Measurements from ENCODE around the gene C1QTNF8.

Gene C1QTNF8

GRCh38 chr16:1100084-1100800 is 4.2 kb upstream of the C1QTNF8 start:
- TF ChIP-seq TAF1 (IDR thresholded peaks at IDR 0.05; ENCODE audit: borderline replicate concordance, insufficient read depth, low read length) (no peak), POLR2AphosphoS5 (IDR thresholded peaks at IDR 0.05; ENCODE audit: low read depth, low read length) (no peak), SIN3A (IDR thresholded peaks at IDR 0.05; ENCODE audit: borderline replicate concordance, insufficient read depth, low read length) (no peak), FOXP2 (optimal IDR thresholded peaks at IDR 0.05; ENCODE audit: borderline replicate concordance, extremely low read depth, extremely low read length, insufficient read depth) (no peak)
- TF ChIP-seq, protein P1, sequence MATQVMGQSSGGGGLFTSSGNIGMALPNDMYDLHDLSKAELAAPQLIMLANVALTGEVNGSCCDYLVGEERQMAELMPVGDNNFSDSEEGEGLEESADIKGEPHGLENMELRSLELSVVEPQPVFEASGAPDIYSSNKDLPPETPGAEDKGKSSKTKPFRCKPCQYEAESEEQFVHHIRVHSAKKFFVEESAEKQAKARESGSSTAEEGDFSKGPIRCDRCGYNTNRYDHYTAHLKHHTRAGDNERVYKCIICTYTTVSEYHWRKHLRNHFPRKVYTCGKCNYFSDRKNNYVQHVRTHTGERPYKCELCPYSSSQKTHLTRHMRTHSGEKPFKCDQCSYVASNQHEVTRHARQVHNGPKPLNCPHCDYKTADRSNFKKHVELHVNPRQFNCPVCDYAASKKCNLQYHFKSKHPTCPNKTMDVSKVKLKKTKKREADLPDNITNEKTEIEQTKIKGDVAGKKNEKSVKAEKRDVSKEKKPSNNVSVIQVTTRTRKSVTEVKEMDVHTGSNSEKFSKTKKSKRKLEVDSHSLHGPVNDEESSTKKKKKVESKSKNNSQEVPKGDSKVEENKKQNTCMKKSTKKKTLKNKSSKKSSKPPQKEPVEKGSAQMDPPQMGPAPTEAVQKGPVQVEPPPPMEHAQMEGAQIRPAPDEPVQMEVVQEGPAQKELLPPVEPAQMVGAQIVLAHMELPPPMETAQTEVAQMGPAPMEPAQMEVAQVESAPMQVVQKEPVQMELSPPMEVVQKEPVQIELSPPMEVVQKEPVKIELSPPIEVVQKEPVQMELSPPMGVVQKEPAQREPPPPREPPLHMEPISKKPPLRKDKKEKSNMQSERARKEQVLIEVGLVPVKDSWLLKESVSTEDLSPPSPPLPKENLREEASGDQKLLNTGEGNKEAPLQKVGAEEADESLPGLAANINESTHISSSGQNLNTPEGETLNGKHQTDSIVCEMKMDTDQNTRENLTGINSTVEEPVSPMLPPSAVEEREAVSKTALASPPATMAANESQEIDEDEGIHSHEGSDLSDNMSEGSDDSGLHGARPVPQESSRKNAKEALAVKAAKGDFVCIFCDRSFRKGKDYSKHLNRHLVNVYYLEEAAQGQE (IDR thresholded peaks at IDR 0.05; ENCODE audit: insufficient read depth in 1 of 2, low read depth in 2 of 2, low read length in 2 of 2), result no peak

- TF ChIP-seq SIN3A (IDR thresholded peaks at IDR 0.05; ENCODE audit: borderline replicate concordance, insufficient read depth, low read length), result no peak
- no peak for TF ChIP-seq FOXP2 (optimal IDR thresholded peaks at IDR 0.05; ENCODE audit: borderline replicate concordance, extremely low read depth, extremely low read length, insufficient read depth)
- TF ChIP-seq, protein P1 (IDR thresholded peaks at IDR 0.05; ENCODE audit: insufficient read depth in 1 of 2, low read depth in 2 of 2, low read length in 2 of 2), result no peak
- TF ChIP-seq TAF1 (IDR thresholded peaks at IDR 0.05; ENCODE audit: borderline replicate concordance, insufficient read depth, low read length), result no peak
- TF ChIP-seq POLR2AphosphoS5 (IDR thresholded peaks at IDR 0.05; ENCODE audit: low read depth, low read length), result no peak
Observed at GRCh38 chr16:1099189-1100083, 3.4 kb upstream of the C1QTNF8 start.

- no peak for TF ChIP-seq TAF1 (IDR thresholded peaks at IDR 0.05; ENCODE audit: borderline replicate concordance, insufficient read depth, low read length)
- TF ChIP-seq, protein P1 (IDR thresholded peaks at IDR 0.05; ENCODE audit: insufficient read depth in 1 of 2, low read depth in 2 of 2, low read length in 2 of 2), result no peak
- no peak for TF ChIP-seq FOXP2 (optimal IDR thresholded peaks at IDR 0.05; ENCODE audit: borderline replicate concordance, extremely low read depth, extremely low read length, insufficient read depth)
- no peak for TF ChIP-seq SIN3A (IDR thresholded peaks at IDR 0.05; ENCODE audit: borderline replicate concordance, insufficient read depth, low read length)
- no peak for TF ChIP-seq POLR2AphosphoS5 (IDR thresholded peaks at IDR 0.05; ENCODE audit: low read depth, low read length)
Observed at GRCh38 chr16:1098266-1098991, 2.4 kb upstream of the C1QTNF8 start.

DNA sequence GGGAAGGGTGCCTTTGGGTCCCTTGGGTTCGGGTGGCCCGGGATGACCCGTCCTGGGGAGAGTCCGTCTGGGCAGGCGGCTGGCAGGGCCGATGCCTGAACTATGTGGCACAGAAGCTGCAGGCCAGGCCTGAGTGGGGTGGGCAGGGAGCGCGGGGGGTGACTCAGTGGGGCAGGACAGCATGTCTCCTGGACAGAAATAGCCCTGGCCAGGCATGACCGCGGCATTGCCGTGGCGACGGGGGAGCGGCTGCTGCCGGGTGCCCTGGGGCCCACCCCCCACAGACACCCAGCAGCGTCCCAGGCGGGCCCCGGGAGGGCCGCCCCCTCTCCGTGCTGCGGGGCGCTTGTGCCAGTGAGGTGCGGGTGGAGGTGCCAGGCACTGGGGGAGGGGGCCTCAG is 1.8 kb upstream of the C1QTNF8 start:
- TF ChIP-seq, protein P1 (IDR thresholded peaks at IDR 0.05; ENCODE audit: insufficient read depth in 1 of 2, low read depth in 2 of 2, low read length in 2 of 2), result no peak
- TF ChIP-seq SIN3A (IDR thresholded peaks at IDR 0.05; ENCODE audit: borderline replicate concordance, insufficient read depth, low read length) (no peak), FOXP2 (optimal IDR thresholded peaks at IDR 0.05; ENCODE audit: borderline replicate concordance, extremely low read depth, extremely low read length, insufficient read depth) (no peak), TAF1 (IDR thresholded peaks at IDR 0.05; ENCODE audit: borderline replicate concordance, insufficient read depth, low read length) (no peak), POLR2AphosphoS5 (IDR thresholded peaks at IDR 0.05; ENCODE audit: low read depth, low read length) (no peak)

Measured in PFSK-1 (cell line).